Mucosa of stomach (tissue), 1 donor: ENCODE results near the gene ARL4D.

Source experiments
- H3K27me3 ChIP-seq: one replicate; pipeline ENCODE4 v1.7.0; 2013; ENCODE audit warnings: mild to moderate bottlenecking, low read length; ENCODE audit not compliant: control insufficient read depth, insufficient read depth
- H3K36me3 ChIP-seq: one replicate; pipeline ENCODE4 v1.7.0; 2013; ENCODE audit warnings: low read length; ENCODE audit not compliant: control insufficient read depth, insufficient read depth
- H3K4me1 ChIP-seq: one replicate; pipeline ENCODE4 v1.7.0; 2013; ENCODE audit warnings: mild to moderate bottlenecking, low read length; ENCODE audit not compliant: control insufficient read depth, insufficient read depth
- H3K4me3 ChIP-seq: one replicate; pipeline ENCODE4 v1.7.0; 2013; ENCODE audit warnings: low read length
- H3K9ac ChIP-seq: one replicate; pipeline ENCODE4 v1.7.0; 2013; ENCODE audit warnings: mild to moderate bottlenecking, low read length, moderate library complexity
- H3K9me3 ChIP-seq: one replicate; pipeline ENCODE4 v1.7.0; 2013; ENCODE audit warnings: mild to moderate bottlenecking, low read length, moderate library complexity; ENCODE audit not compliant: control insufficient read depth
- donor health status: Pancreatic carcinoma.

Gene ARL4D

GRCh38 chr17:43398724-43399595 is at the start of gene ARL4D:
TSS of gene ARL4D (plus strand) at chr17:43398993. CDS start at chr17:43399733, 740 bp downstream.
- H3K4me3 ChIP-seq = peak within 1 kb of the TSS; percentile 1

GRCh38 chr17:43349142-43349541 is 49.7 kb upstream of the ARL4D start:
- H3K9ac ChIP-seq = no peak overlapping the region
- H3K4me1 ChIP-seq = no peaks in the 10 kb centered on the region
- no peak overlapping the region for H3K4me3 ChIP-seq
- no peaks in the 10 kb centered on the region for H3K27me3 ChIP-seq
- peaks cover 5% of the 10 kb centered on the region for H3K9me3 ChIP-seq
- H3K36me3 ChIP-seq = no peaks in the 10 kb centered on the region

More at GRCh38 chr17:43398724-43399595, at the start of gene ARL4D:
- Histone ChIP-seq H3K9me3 (no peaks in the 10 kb centered on the region), H3K27me3 (no peaks in the 10 kb centered on the region), H3K4me1 (peaks cover 4% of the 10 kb centered on the region), H3K9ac (peak within 1 kb of the TSS; percentile 76), H3K36me3 (no peaks in the 10 kb centered on the region)

- Histone ChIP-seq H3K27me3 (no peaks in the 10 kb centered on the region), H3K9ac (no peak overlapping the region), H3K36me3 (no peaks in the 10 kb centered on the region), H3K4me1 (no peaks in the 10 kb centered on the region), H3K4me3 (no peak overlapping the region), H3K9me3 (peaks cover 5% of the 10 kb centered on the region)
Measured at GRCh38 chr17:43350888-43351361, 47.9 kb upstream of the ARL4D start.

- Histone ChIP-seq H3K4me1 (no peaks in the 10 kb centered on the region), H3K9ac (no peak overlapping the region), H3K9me3 (peaks cover 5% of the 10 kb centered on the region), H3K27me3 (no peaks in the 10 kb centered on the region), H3K4me3 (no peak overlapping the region), H3K36me3 (no peaks in the 10 kb centered on the region)
Measured at GRCh38 chr17:43351691-43352090, 47.1 kb upstream of the ARL4D start.

- no peaks in the 10 kb centered on the region for H3K36me3 ChIP-seq
- H3K4me3 ChIP-seq = no peak overlapping the region
- no peaks in the 10 kb centered on the region for H3K27me3 ChIP-seq
- H3K9me3 ChIP-seq = peaks cover 2% of the 10 kb centered on the region
- no peak overlapping the region for H3K9ac ChIP-seq
- no peaks in the 10 kb centered on the region for H3K4me1 ChIP-seq
Measured at GRCh38 chr17:43352579-43353331, 46.0 kb upstream of the ARL4D start.

GRCh38 chr17:43353393-43353792 is 45.4 kb upstream of the ARL4D start:
- no peaks in the 10 kb centered on the region for H3K36me3 ChIP-seq
- no peaks in the 10 kb centered on the region for H3K4me1 ChIP-seq
- H3K27me3 ChIP-seq = no peaks in the 10 kb centered on the region
- H3K4me3 ChIP-seq = no peak overlapping the region
- H3K9me3 ChIP-seq = no peaks in the 10 kb centered on the region
- H3K9ac ChIP-seq = no peak overlapping the region

GRCh38 chr17:43354371-43354770 is 44.4 kb upstream of the ARL4D start:
- Histone ChIP-seq H3K36me3 (no peaks in the 10 kb centered on the region), H3K4me3 (no peak overlapping the region), H3K4me1 (peaks cover 1% of the 10 kb centered on the region), H3K9ac (no peak overlapping the region), H3K9me3 (no peaks in the 10 kb centered on the region), H3K27me3 (no peaks in the 10 kb centered on the region)

GRCh38 chr17:43356450-43356849 is 42.3 kb upstream of the ARL4D start:
- Histone ChIP-seq H3K9me3 (no peaks in the 10 kb centered on the region), H3K27me3 (no peaks in the 10 kb centered on the region), H3K36me3 (no peaks in the 10 kb centered on the region), H3K4me1 (peaks cover 9% of the 10 kb centered on the region), H3K9ac (no peak overlapping the region), H3K4me3 (no peak overlapping the region)

GRCh38 chr17:43356999-43357398 is 41.8 kb upstream of the ARL4D start:
- Histone ChIP-seq H3K4me3 (no peak overlapping the region), H3K27me3 (no peaks in the 10 kb centered on the region), H3K36me3 (no peaks in the 10 kb centered on the region), H3K9me3 (no peaks in the 10 kb centered on the region), H3K4me1 (peaks cover 9% of the 10 kb centered on the region), H3K9ac (no peak overlapping the region)

- H3K4me3 ChIP-seq = peak overlapping the region; percentile 42
- H3K9me3 ChIP-seq = no peaks in the 10 kb centered on the region
- no peaks in the 10 kb centered on the region for H3K36me3 ChIP-seq
- peaks cover 9% of the 10 kb centered on the region for H3K4me1 ChIP-seq
- no peaks in the 10 kb centered on the region for H3K27me3 ChIP-seq
- peak overlapping the region; percentile 66 for H3K9ac ChIP-seq
Measured at GRCh38 chr17:43359469-43360110, 39.2 kb upstream of the ARL4D start.

- Histone ChIP-seq H3K4me3 (peak overlapping the region; percentile 42), H3K9ac (peak overlapping the region; percentile 66), H3K9me3 (no peaks in the 10 kb centered on the region), H3K27me3 (no peaks in the 10 kb centered on the region), H3K36me3 (no peaks in the 10 kb centered on the region), H3K4me1 (peaks cover 9% of the 10 kb centered on the region)
Measured at GRCh38 chr17:43360376-43360738, 38.4 kb upstream of the ARL4D start.
